Epithelial cell of esophagus (primary cell): ENCODE data around the gene RPS27A.
A peak's percentile ranks its signal among the peaks of the same experiment; 100 is the strongest.
"Not testable (repeated sequence)": the region's sequence is repeated elsewhere in the genome, so short reads cannot be mapped to it uniquely, and the experiment has no call there.

Source experiments
- DNase-seq: peaks from one replicate; pipeline ENCODE4 v3.0.0; 2010; ENCODE audit warnings: low read depth
- H3K4me3 ChIP-seq: 2 replicates; pipeline ENCODE4 v1.5.1; 2011; ENCODE audit warnings: mild to moderate bottlenecking, low read length, control low read depth
- CTCF ChIP-seq: IDR thresholded peaks from 2 replicates; pipeline ENCODE4 v1.5.1; 2011; ENCODE audit warnings: low read depth, mild to moderate bottlenecking, low read length, control low read depth, inconsistent platforms; ENCODE audit not compliant: insufficient read depth; ENCODE audit errors: missing control alignments

The RPS27A gene

GRCh38 chr2:55242617-55243016 lies 10.1 kb downstream of the RPS27A start:
- DNase-seq = no peak
- no peak for TF ChIP-seq CTCF
- no peak overlapping the region for H3K4me3 ChIP-seq

GRCh38 chr2:55245411-55245810 lies 12.9 kb downstream of the RPS27A start:
- no peak overlapping the region for H3K4me3 ChIP-seq
- no peak for DNase-seq
- TF ChIP-seq CTCF = no peak

- no peak for TF ChIP-seq CTCF
- DNase-seq = no peak
- H3K4me3 ChIP-seq = no peak overlapping the region
These were observed 14.5 kb downstream of the RPS27A start for GRCh38 chr2:55247025-55247424.

GRCh38 chr2:55252832-55253231 lies 20.3 kb downstream of the RPS27A start:
- no peak for DNase-seq
- no peak overlapping the region for H3K4me3 ChIP-seq
- no peak for TF ChIP-seq CTCF

GRCh38 chr2:55259586-55259985 lies 27.1 kb downstream of the RPS27A start:
- not testable (repeated sequence) for H3K4me3 ChIP-seq, DNase-seq

GRCh38 chr2:55268288-55268906 lies 35.9 kb downstream of the RPS27A start:
- DNase-seq = no peak
- no peak for TF ChIP-seq CTCF
- H3K4me3 ChIP-seq = peak overlapping the region; percentile 81

GRCh38 chr2:55268907-55269644 lies 36.6 kb downstream of the RPS27A start, which contains the start of gene MTIF2:
Gene MTIF2, minus strand, starts transcription at chr2:55269231. Its CDS starts 5,373 bp downstream, at chr2:55263858.
- TF ChIP-seq CTCF = no peak
- H3K4me3 ChIP-seq = peak within 1 kb of the TSS; percentile 81
- DNase-seq = peak; percentile 92
